GM23338 (cell line): ENCODE measurements around the gene ABR. TPM values are rescaled to one million over a fixed set of nuclear protein-coding genes. Genes with fewer than 3 reads are reported as not detected.

Experiments used
- ATAC-seq: fragments of 200-7000 bp; cut with Tn5 transposase; 3 replicates; pipeline ENCODE4 v1.9.1; 2020
- DNase-seq: peaks from one replicate; pipeline ENCODE4 v3.0.0-alpha.2; 2015; ENCODE audit warnings: low spot score
- H2AFZ ChIP-seq: fragments of 200-600 bp; sonication (generic); 2 replicates; pipeline ENCODE4 v1.8.0; 2016; ENCODE audit warnings: antibody characterized with exemption, mild to moderate bottlenecking, moderate library complexity
- H3F3A ChIP-seq: fragments of 200-600 bp; sonication (generic); replicated peaks from 2 replicates; pipeline ENCODE4 v1.8.0; 2017; ENCODE audit warnings: antibody characterized with exemption, mixed run types, low read depth
- H3K27ac ChIP-seq: fragments of 200-600 bp; sonication (generic); 2 replicates; pipeline ENCODE4 v1.6.1; 2016; ENCODE audit warnings: low read depth
- H3K27me3 ChIP-seq: fragments of 200-600 bp; sonication (generic); 2 replicates; pipeline ENCODE4 v1.8.0; 2016; ENCODE audit warnings: mild to moderate bottlenecking, mixed run types, moderate library complexity; ENCODE audit not compliant: insufficient read depth
- H3K36me3 ChIP-seq: fragments of 200-600 bp; sonication (generic); 2 replicates; pipeline ENCODE4 v1.8.0; 2016; ENCODE audit warnings: mild to moderate bottlenecking; ENCODE audit not compliant: insufficient read depth
- H3K4me1 ChIP-seq: fragments of 200-600 bp; sonication (generic); 2 replicates; pipeline ENCODE4 v1.8.0; 2016; ENCODE audit warnings: mild to moderate bottlenecking, moderate library complexity; ENCODE audit not compliant: insufficient read depth
- H3K4me2 ChIP-seq: fragments of 200-600 bp; sonication (generic); 2 replicates; pipeline ENCODE4 v1.7.1; 2017; ENCODE audit warnings: mixed run types
- H3K4me3 ChIP-seq: fragments of 200-600 bp; sonication (generic); 2 replicates; pipeline ENCODE4 v1.6.1; 2016; ENCODE audit warnings: mixed run types
- H3K79me2 ChIP-seq: fragments of 200-600 bp; sonication (generic); replicated peaks from 2 replicates; pipeline ENCODE4 v1.8.0; 2017; ENCODE audit warnings: mild to moderate bottlenecking; ENCODE audit not compliant: insufficient read depth
- H3K9me2 ChIP-seq: fragments of 200-600 bp; sonication (generic); 2 replicates; pipeline ENCODE4 v1.8.0; 2017; ENCODE audit not compliant: insufficient read depth
- H4K20me1 ChIP-seq: fragments of 200-600 bp; sonication (generic); replicated peaks from 2 replicates; pipeline ENCODE4 v1.8.0; 2017; ENCODE audit warnings: mild to moderate bottlenecking; ENCODE audit not compliant: insufficient read depth
- H3K27ac Mint-ChIP-seq: 2 replicates; pipeline ENCODE4 v1.8.0; 2020; ENCODE audit warnings: inconsistent platforms, mild to moderate bottlenecking, moderate library complexity, mixed read lengths
- H3K27me3 Mint-ChIP-seq: 3 replicates; pipeline ENCODE4 v1.8.0; 2022; ENCODE audit warnings: low read depth, mild to moderate bottlenecking, moderate library complexity, mixed read lengths, inconsistent platforms; ENCODE audit not compliant: insufficient read depth, poor library complexity
- H3K36me3 Mint-ChIP-seq: 3 replicates; pipeline ENCODE4 v1.8.0; 2021; ENCODE audit warnings: low read depth, mild to moderate bottlenecking, inconsistent platforms, moderate library complexity, mixed read lengths
- H3K4me1 Mint-ChIP-seq: 3 replicates; pipeline ENCODE4 v1.8.0; 2020; ENCODE audit warnings: mild to moderate bottlenecking, inconsistent platforms, mixed read lengths
- H3K4me3 Mint-ChIP-seq: 3 replicates; pipeline ENCODE4 v1.8.0; 2021; ENCODE audit warnings: moderate library complexity, mild to moderate bottlenecking, inconsistent platforms, mixed read lengths
- H3K9me3 Mint-ChIP-seq: 3 replicates; pipeline ENCODE4 v1.8.0; 2020; ENCODE audit warnings: moderate library complexity, mild to moderate bottlenecking, inconsistent platforms, mixed read lengths
- CREB1 ChIP-seq: fragments of 250-450 bp; sonication (Bioruptor Pico); IDR thresholded peaks from 2 replicates; pipeline ENCODE4 v1.5.0; 2020; ENCODE audit warnings: low read depth, mild to moderate bottlenecking, moderate library complexity
- CTCF ChIP-seq, 2 experiments: fragments of 200-600 bp in 1 of 2; sonication (generic) in 1 of 2; conservative IDR thresholded peaks; 2 replicates each; pipeline versions ENCODE4 v1.5.1 to v1.6.1; 2016 to 2017; ENCODE audit warnings: antibody characterized with exemption in 2 of 2, low read depth in 2 of 2, mild to moderate bottlenecking in 2 of 2, moderate library complexity in 1 of 2
- ETS1 ChIP-seq: IDR thresholded peaks from 2 replicates; pipeline ENCODE4 v1.6.1; 2016; ENCODE audit warnings: antibody characterized with exemption
- EZH2 ChIP-seq: fragments of 200-600 bp; sonication (generic); IDR thresholded peaks from one replicate; pipeline ENCODE4 v1.8.0; 2017; ENCODE audit warnings: antibody characterized with exemption, mild to moderate bottlenecking, low read depth; ENCODE audit not compliant: unreplicated experiment
- EZH2phosphoT487 ChIP-seq: fragments of 200-600 bp; sonication (generic); IDR thresholded peaks from one replicate; pipeline ENCODE4 v1.8.1; 2018; ENCODE audit warnings: antibody characterized with exemption; ENCODE audit not compliant: unreplicated experiment
- JUNB ChIP-seq: IDR thresholded peaks from one replicate; pipeline ENCODE4 v1.6.1; 2016; ENCODE audit warnings: antibody characterized with exemption; ENCODE audit not compliant: unreplicated experiment
- NANOG ChIP-seq: IDR thresholded peaks from 2 replicates; pipeline ENCODE4 v1.6.1; 2016; ENCODE audit warnings: antibody characterized with exemption, borderline replicate concordance
- POLR2AphosphoS5 ChIP-seq: IDR thresholded peaks from 2 replicates; pipeline ENCODE4 v1.6.1; 2016; ENCODE audit warnings: antibody characterized with exemption, low read depth
- REST ChIP-seq: IDR thresholded peaks from one replicate; pipeline ENCODE4 v1.6.1; 2018; ENCODE audit warnings: antibody characterized with exemption; ENCODE audit not compliant: unreplicated experiment
- STAT1 ChIP-seq: IDR thresholded peaks from one replicate; pipeline ENCODE4 v1.6.1; 2016; ENCODE audit warnings: antibody characterized with exemption; ENCODE audit not compliant: unreplicated experiment
- ZNF114 ChIP-seq: fragments of 250-450 bp; sonication (Bioruptor Pico); IDR thresholded peaks from 2 replicates; pipeline ENCODE4 v1.5.0; 2020; ENCODE audit warnings: mild to moderate bottlenecking, moderate library complexity
- ZNF331 ChIP-seq: fragments of 250-450 bp; sonication (Bioruptor Pico); IDR thresholded peaks from 2 replicates; pipeline ENCODE4 v1.5.0; 2020; ENCODE audit warnings: low read depth, mild to moderate bottlenecking, moderate library complexity
- ZNF462 ChIP-seq: fragments of 250-450 bp; sonication (Bioruptor Pico); IDR thresholded peaks from 2 replicates; pipeline ENCODE4 v1.5.0; 2020; ENCODE audit warnings: mild to moderate bottlenecking, moderate library complexity
- polyA plus RNA-seq: library from polyadenylated mRNA; unstranded; fragments of >200 nt; fragmentation: Nextera tagmentation; extraction: Ambion mirVana; gene quantifications from 2 replicates; pipeline ENCODE4 v1.2.1, GENCODE V29; 2016
- total RNA-seq: library from RNA; depleted of rRNA; stranded (reverse); fragments of >200 nt; shearing (Covaris generic); gene quantifications from 2 replicates; pipeline ENCODE4 v1.2.3, GENCODE V29; 2014

Gene ABR
- total and polyA plus RNA-seq, 2 experiments from 2014 or later: 15.0 to 27.7 TPM

- ATAC-seq (no peak), DNase-seq (no peak)
- H3K79me2 ChIP-seq: no peaks in the 10 kb centered on the region
- H3K9me2 ChIP-seq: no peaks in the 10 kb centered on the region
- Mint-ChIP-seq H3K27me3 (peaks cover 3% of the 10 kb centered on the region), H3K9me3 (peaks cover 5% of the 10 kb centered on the region), H3K4me1 (no peaks in the 10 kb centered on the region), H3K27ac (no peak overlapping the region), H3K4me3 (no peak overlapping the region), H3K36me3 (peaks cover 41% of the 10 kb centered on the region)
- H2AFZ ChIP-seq: no peak overlapping the region
- no peaks in the 10 kb centered on the region for H3K4me1 ChIP-seq
- H3K27me3 ChIP-seq: no peaks in the 10 kb centered on the region
- H3K27ac ChIP-seq: no peak overlapping the region
- H4K20me1 ChIP-seq: no peaks in the 10 kb centered on the region
- no peaks in the 10 kb centered on the region for H3K36me3 ChIP-seq
- no peak for TF ChIP-seq CREB1 (CRISPR knock-in tag)
- TF ChIP-seq EZH2phosphoT487: no peak
- no peak for TF ChIP-seq ZNF114 (CRISPR knock-in tag)
- no peak for TF ChIP-seq POLR2AphosphoS5
- no peak for TF ChIP-seq NANOG
- TF ChIP-seq ZNF331: no peak
- TF ChIP-seq STAT1: no peak
- no peak for TF ChIP-seq REST
- no peak for TF ChIP-seq JUNB
- TF ChIP-seq ETS1: no peak
- no peak for TF ChIP-seq CTCF (conservative IDR thresholded peaks at IDR 0.05; ENCODE audit: low read depth in 2 of 2)
- no peak for TF ChIP-seq EZH2
- no peak for TF ChIP-seq ZNF462 (CRISPR knock-in tag)
- no peak overlapping the region for H3K4me2 ChIP-seq
- 0 out of 2 replicates have a peak, but pooled peaks cover 4% of the 10 kb centered on the region for H3F3A ChIP-seq
- no peak overlapping the region for H3K4me3 ChIP-seq
Observed at GRCh38 chr17:1060991-1061390, 118.8 kb downstream of the ABR start.
